A673 (cell line): Measurements from ENCODE around the gene HBA2. TPM values are rescaled to one million over a fixed set of nuclear protein-coding genes. Genes with fewer than 3 reads are reported as not detected.

ENCODE experiments used
- BruUV-seq: library from RNA; stranded (reverse); fragments of 400-500 nt; replicated peaks from 2 replicates; lab custom pipeline; 2021; lab: Mats Ljungman, UMichigan
- CTCF ChIA-PET: fragments of 300-600 bp; sonication (Branson Sonifier 250); formaldehyde crosslinking; loops from one replicate; lab custom pipeline; 2022; ENCODE audit warnings: antibody characterized with exemption; lab: Charles Lee
- POLR2A ChIA-PET: fragments of 300-600 bp; sonication (Branson Sonifier 250); formaldehyde crosslinking; loops from one replicate; lab custom pipeline; 2022; ENCODE audit warnings: antibody characterized with exemption; ENCODE audit not compliant: low non-redundant PET; lab: Charles Lee
- DNase-seq: peaks from one replicate; pipeline ENCODE4 v3.0.0-alpha.2; 2015; ENCODE audit warnings: low spot score
- H3K27ac ChIP-seq: fragments of 200-600 bp; sonication (generic); 2 replicates; pipeline ENCODE4 v1.5.1; 2016; ENCODE audit warnings: mixed run types, low read depth, mild to moderate bottlenecking, mixed read lengths, antibody characterized with exemption, low read length; ENCODE audit not compliant: poor library complexity, severe bottlenecking
- H3K27me3 ChIP-seq: fragments of 200-600 bp; sonication (generic); replicated peaks from 2 replicates; pipeline ENCODE4 v1.6.1; 2017; ENCODE audit warnings: mixed run types, low read depth, mild to moderate bottlenecking, mixed read lengths, antibody characterized with exemption, low read length; ENCODE audit not compliant: insufficient read depth, poor library complexity
- H3K36me3 ChIP-seq: fragments of 200-600 bp; sonication (generic); 2 replicates; pipeline ENCODE4 v1.6.1; 2016; ENCODE audit warnings: mixed run types, mild to moderate bottlenecking, mixed read lengths, antibody characterized with exemption, low read length; ENCODE audit not compliant: insufficient read depth, poor library complexity, severe bottlenecking
- H3K4me1 ChIP-seq: fragments of 200-600 bp; sonication (generic); 2 replicates; pipeline ENCODE4 v1.6.1; 2017; ENCODE audit warnings: mixed run types, mild to moderate bottlenecking, mixed read lengths, antibody characterized with exemption, low read length; ENCODE audit not compliant: insufficient read depth, poor library complexity, severe bottlenecking
- H3K4me3 ChIP-seq: fragments of 200-600 bp; sonication (generic); 2 replicates; pipeline ENCODE4 v1.5.1; 2016; ENCODE audit warnings: low read depth, mixed run types, mild to moderate bottlenecking, mixed read lengths, low read length; ENCODE audit not compliant: poor library complexity, severe bottlenecking
- H3K9me3 ChIP-seq: fragments of 200-600 bp; sonication (generic); 2 replicates; pipeline ENCODE4 v1.6.1; 2016; ENCODE audit warnings: mixed run types, low read depth, mild to moderate bottlenecking, mixed read lengths, antibody characterized with exemption, low read length; ENCODE audit not compliant: poor library complexity, severe bottlenecking
- CTCF ChIP-seq: fragments of 300-800, 200-600 bp; sonication (generic); conservative IDR thresholded peaks from 2 replicates; pipeline ENCODE4 v1.5.1; 2017; ENCODE audit warnings: low read depth, mild to moderate bottlenecking, antibody characterized with exemption, low read length, moderate library complexity, mixed read lengths
- EZH2 ChIP-seq: fragments of 200-600 bp; sonication (generic); IDR thresholded peaks from 2 replicates; pipeline ENCODE4 v1.6.1; 2017; ENCODE audit warnings: borderline replicate concordance, low read depth, mild to moderate bottlenecking, mixed read lengths, antibody characterized with exemption, low read length; ENCODE audit not compliant: poor library complexity, severe bottlenecking
- intact Hi-C: fragments of 100-400 bp; cut with micrococcal nuclease; formaldehyde crosslinking; loops from one replicate; pipeline ENCODE4 v1.10.0; 2022; ENCODE audit not compliant: unreplicated experiment
- total RNA-seq: library from RNA; stranded (reverse); gene quantifications from 2 replicates; pipeline ENCODE4 v1.2.3, GENCODE V29; 2021

HBA2 gene
- total RNA-seq, 1 experiment from 2014 or later = 6.1 TPM

- no peaks in the 10 kb centered on the region for H3K36me3 ChIP-seq
- no peak for TF ChIP-seq EZH2
- no peak for TF ChIP-seq CTCF
- ChIA-PET POLR2A (no interaction called here), CTCF (no interaction called here)
- peak overlapping the region; percentile 38 for H3K4me3 ChIP-seq
- no peak for DNase-seq
- no TSS peak for BruUV-seq
- peaks cover 16% of the 10 kb centered on the region for H3K4me1 ChIP-seq
- no peaks in the 10 kb centered on the region for H3K9me3 ChIP-seq
- intact Hi-C loops = no loop called here
- no peak overlapping the region for H3K27ac ChIP-seq
- H3K27me3 ChIP-seq = peaks cover 20% of the 10 kb centered on the region
Observed at GRCh38 chr16:164827-165538, 7.7 kb upstream of the HBA2 start.

- Histone ChIP-seq H3K9me3 (no peaks in the 10 kb centered on the region), H3K27ac (no peak within 1 kb of the TSS), H3K4me1 (peaks cover 22% of the 10 kb centered on the region), H3K27me3 (peaks cover 20% of the 10 kb centered on the region), H3K4me3 (peak within 1 kb of the TSS; percentile 38), H3K36me3 (no peaks in the 10 kb centered on the region)
- TF ChIP-seq CTCF = no peak
- peak; percentile 25 for TF ChIP-seq EZH2
- intact Hi-C loops = no loop called here
- CTCF ChIA-PET = no interaction called here
- no TSS peak for BruUV-seq
- POLR2A ChIA-PET = no interaction called here
- no peak for DNase-seq
Observed at GRCh38 chr16:165539-166374, 6.9 kb upstream of the HBA2 start, which contains the start of gene HBM. TSS of gene HBM (plus strand) at chr16:165978. CDS start at chr16:165998, 20 bp downstream.

GRCh38 chr16:166375-167121 lies 6.1 kb upstream of the HBA2 start:
- H3K4me3 ChIP-seq = peak overlapping the region; percentile 38
- no peak overlapping the region for H3K27ac ChIP-seq
- H3K36me3 ChIP-seq = no peaks in the 10 kb centered on the region
- no peak for TF ChIP-seq CTCF
- TF ChIP-seq EZH2 = no peak
- no peaks in the 10 kb centered on the region for H3K9me3 ChIP-seq
- no TSS peak for BruUV-seq
- peaks cover 20% of the 10 kb centered on the region for H3K27me3 ChIP-seq
- intact Hi-C loops = no loop called here
- POLR2A ChIA-PET = no interaction called here
- CTCF ChIA-PET = no interaction called here
- peaks cover 22% of the 10 kb centered on the region for H3K4me1 ChIP-seq
- DNase-seq = no peak
